HepG2 (cell line): ENCODE measurements around the gene CTNND2. TPM values are rescaled to one million over a fixed set of nuclear protein-coding genes. Genes with fewer than 3 reads are reported as not detected.

Source experiments
- ATAC-seq: fragments of 200-7000 bp; cut with Tn5 transposase; 3 replicates; pipeline ENCODE4 v1.9.1; 2020; ENCODE audit warnings: mild to moderate bottlenecking, moderate library complexity
- BruUV-seq: library from RNA; stranded (reverse); fragments of 400-500 nt; replicated peaks from 2 replicates; lab custom pipeline; 2021; lab: Mats Ljungman, UMichigan
- CTCF ChIA-PET: fragments of 300-600 bp; formaldehyde crosslinking; extraction: SDS; loops from one replicate; lab custom pipeline; 2021; ENCODE audit warnings: low total read pairs, inconsistent platforms, low intra/inter-chr PET ratio; lab: Yijun Ruan, JAX
- POLR2A ChIA-PET: fragments of 350-600 bp; sonication (Branson Sonifier 250); formaldehyde crosslinking; loops from one replicate; lab custom pipeline; 2020; ENCODE audit warnings: antibody characterized with exemption, inconsistent platforms; lab: Yijun Ruan, JAX
- DNase-seq: peaks from one replicate; pipeline ENCODE4 v3.0.0-alpha.2; 2015; ENCODE audit warnings: low spot score
- FAIRE-seq: peaks from 3 replicates; lab custom pipeline; 2011; peaks lifted over from hg19 to GRCh38; lab: Jason Lieb, UNC
- H2AFZ ChIP-seq: one replicate; pipeline ENCODE4 v1.6.1; 2011; ENCODE audit warnings: low read length, inconsistent platforms
- H3K27ac ChIP-seq: fragments of 300-600 bp; 3 replicates; pipeline ENCODE4 v1.8.0; 2011; ENCODE audit warnings: mixed run types, mild to moderate bottlenecking, mixed read lengths, low read length, inconsistent platforms; ENCODE audit not compliant: insufficient read depth; ENCODE audit errors: extremely low read length
- H3K27me3 ChIP-seq, 2 experiments: fragments of 200-600 bp in 1 of 2; 2 replicates in 1 of 2; 3 replicates in 1 of 2; pipeline versions ENCODE4 v1.6.0 to v1.8.0; 2011; ENCODE audit warnings: low read length in 2 of 2, mild to moderate bottlenecking in 2 of 2, moderate library complexity in 2 of 2, inconsistent platforms in 1 of 2; ENCODE audit not compliant: insufficient read depth in 2 of 2, control insufficient read depth in 1 of 2
- H3K36me3 ChIP-seq, 2 experiments: fragments of 200-600 bp in 1 of 2; replicated peaks in 1 of 2; 2 replicates in 1 of 2; 3 replicates in 1 of 2; pipeline versions ENCODE4 v1.5.1 to v1.8.0; 2011; ENCODE audit warnings: low read length in 2 of 2, inconsistent platforms in 1 of 2; ENCODE audit not compliant: insufficient read depth in 2 of 2, control insufficient read depth in 1 of 2
- H3K4me1 ChIP-seq: 2 replicates; pipeline ENCODE4 v1.5.1; 2012; ENCODE audit warnings: low read length, inconsistent platforms; ENCODE audit not compliant: insufficient read depth
- H3K4me2 ChIP-seq: 2 replicates; pipeline ENCODE4 v1.6.0; 2011; ENCODE audit warnings: low read depth, low read length, inconsistent platforms
- H3K4me3 ChIP-seq, 3 experiments: fragments of 200-600 bp in 1 of 3; sonication (generic), shearing (Covaris generic) in 1 of 3; replicated peaks in 1 of 3; 2 replicates each; pipeline ENCODE4 v1.5.1; 2011 to 2016; ENCODE audit warnings: low read length in 3 of 3, inconsistent platforms in 2 of 3, low read depth in 2 of 3, mild to moderate bottlenecking in 2 of 3, control low read depth in 1 of 3, mixed read lengths in 1 of 3; ENCODE audit not compliant: insufficient read depth in 1 of 3
- H3K79me2 ChIP-seq: one replicate; pipeline ENCODE4 v1.6.1; 2011; ENCODE audit warnings: low read length, inconsistent platforms; ENCODE audit not compliant: insufficient read depth
- H3K9ac ChIP-seq: 2 replicates; pipeline ENCODE4 v1.6.0; 2011; ENCODE audit warnings: mild to moderate bottlenecking, low read depth, low read length, inconsistent platforms; ENCODE audit not compliant: insufficient read depth
- H3K9me3 ChIP-seq: 2 replicates; pipeline ENCODE4 v1.5.1; 2012; ENCODE audit warnings: mild to moderate bottlenecking, low read length
- H4K20me1 ChIP-seq: 2 replicates; pipeline ENCODE4 v1.6.0; 2011; ENCODE audit warnings: inconsistent platforms, mild to moderate bottlenecking, low read length, moderate library complexity; ENCODE audit not compliant: insufficient read depth
- FOXA3 ChIP-seq: IDR thresholded peaks from 2 replicates; pipeline ENCODE4 v1.6.1; 2016; ENCODE audit warnings: missing genetic modification reagents, missing compliant biosample characterization
- GATAD2A ChIP-seq: IDR thresholded peaks from 2 replicates; pipeline ENCODE4 v1.6.1; 2016
- HMGXB4 ChIP-seq, 2 experiments: sonication (generic) in 1 of 2; formaldehyde crosslinking in 1 of 2; IDR thresholded peaks; 2 replicates each; pipeline versions ENCODE4 v1.4.0 to v1.6.1; 2018 to 2020; ENCODE audit warnings: missing genetic modification reagents in 2 of 2, borderline replicate concordance in 1 of 2, low read depth in 1 of 2, mild to moderate bottlenecking in 1 of 2, missing biosample characterization in 1 of 2
- POGK ChIP-seq: sonication (generic); formaldehyde crosslinking; conservative IDR thresholded peaks from 2 replicates; pipeline ENCODE4 v1.8.0; 2022; ENCODE audit warnings: mild to moderate bottlenecking, moderate library complexity, missing genetic modification reagents
- ZNF549 ChIP-seq: sonication (generic); formaldehyde crosslinking; IDR thresholded peaks from 2 replicates; pipeline ENCODE4 v1.5.0; 2020; ENCODE audit warnings: missing genetic modification reagents
- ZNF660 ChIP-seq: sonication (generic); formaldehyde crosslinking; IDR thresholded peaks from 2 replicates; pipeline ENCODE4 v1.5.1; 2020; ENCODE audit warnings: mild to moderate bottlenecking, low read depth, missing genetic modification reagents, borderline replicate concordance
- ZNF83 ChIP-seq: sonication (generic); formaldehyde crosslinking; IDR thresholded peaks from 2 replicates; pipeline ENCODE4 v1.4.0; 2020; ENCODE audit warnings: missing genetic modification reagents, mild to moderate bottlenecking, borderline replicate concordance
- WGBS: methylation state at CpG from one replicate; pipeline ENCODE4 v1.1.6; 2017; ENCODE audit warnings: low lambda C conversion rate; 5-methylcytosine and 5-hydroxymethylcytosine counted together
- in situ Hi-C: cut with HindIII; loops from 2 replicates; pipeline ENCODE4 v1.10.0; 2017; ENCODE audit warnings: low pct_unique_long_range_greater_than_20kb; ENCODE audit not compliant: extremely low pct_ligation_motif_present
- intact Hi-C: fragments of 100-400 bp; cut with micrococcal nuclease; formaldehyde crosslinking; loops from one replicate; pipeline ENCODE4 v1.10.0; 2022; ENCODE audit not compliant: unreplicated experiment
- polyA plus RNA-seq, 8 experiments: library from polyadenylated mRNA; depleted of rRNA in 3 of 8; stranded (reverse) in 7 of 8; unstranded in 1 of 8; fragments of >200 nt; fragmentation: Illumina TruSeq in 4 of 8; extraction: Trizol in 4 of 8; gene quantifications; 2 replicates each; pipeline versions ENCODE4 v1.2.1 to v1.2.3, GENCODE V29; 2011 to 2016; ENCODE audit warnings: low read depth in 4 of 8, missing spikeins in 1 of 8, mixed read lengths in 1 of 8; ENCODE audit not compliant: insufficient read depth in 1 of 8
- total RNA-seq, 5 experiments: library from RNA; depleted of rRNA; stranded (reverse); fragments of >200 nt; fragmentation: Illumina TruSeq; extraction: Trizol; gene quantifications; 2 replicates each; pipeline ENCODE4 v1.2.3, GENCODE V29; 2016; ENCODE audit warnings: low read depth in 1 of 5
- TF ChIP-seq, protein P1 (sequence below): IDR thresholded peaks from 2 replicates; pipeline ENCODE4 v1.6.1; 2012; ENCODE audit warnings: low read depth, low read length, improper control_type of control experiment
- TF ChIP-seq, protein P2 (sequence below): sonication (generic); formaldehyde crosslinking; IDR thresholded peaks from 2 replicates; pipeline ENCODE4 v1.5.1; 2020; ENCODE audit warnings: missing genetic modification reagents, mild to moderate bottlenecking, borderline replicate concordance

CTNND2 gene
- total and polyA plus RNA-seq, 2 of the 13 experiments (the other 11 are each of a cell fraction or from before 2014, with no cell fraction given): not detected

GRCh38 chr5:11524188-11524587, 380.1 kb downstream of the CTNND2 start (continued):
- TF ChIP-seq, protein P1, sequence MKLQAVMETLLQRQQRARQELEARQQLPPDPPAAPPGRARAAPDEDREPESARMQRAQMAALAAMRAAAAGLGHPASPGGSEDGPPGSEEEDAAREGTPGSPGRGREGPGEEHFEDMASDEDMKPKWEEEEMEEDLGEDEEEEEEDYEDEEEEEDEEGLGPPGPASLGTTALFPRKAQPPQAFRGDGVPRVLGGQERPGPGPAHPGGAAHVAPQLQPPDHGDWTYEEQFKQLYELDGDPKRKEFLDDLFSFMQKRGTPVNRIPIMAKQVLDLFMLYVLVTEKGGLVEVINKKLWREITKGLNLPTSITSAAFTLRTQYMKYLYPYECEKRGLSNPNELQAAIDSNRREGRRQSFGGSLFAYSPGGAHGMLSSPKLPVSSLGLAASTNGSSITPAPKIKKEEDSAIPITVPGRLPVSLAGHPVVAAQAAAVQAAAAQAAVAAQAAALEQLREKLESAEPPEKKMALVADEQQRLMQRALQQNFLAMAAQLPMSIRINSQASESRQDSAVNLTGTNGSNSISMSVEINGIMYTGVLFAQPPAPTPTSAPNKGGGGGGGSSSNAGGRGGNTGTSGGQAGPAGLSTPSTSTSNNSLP: no peak
- TF ChIP-seq ZNF549 (CRISPR knock-in tag): no peak

DNA sequence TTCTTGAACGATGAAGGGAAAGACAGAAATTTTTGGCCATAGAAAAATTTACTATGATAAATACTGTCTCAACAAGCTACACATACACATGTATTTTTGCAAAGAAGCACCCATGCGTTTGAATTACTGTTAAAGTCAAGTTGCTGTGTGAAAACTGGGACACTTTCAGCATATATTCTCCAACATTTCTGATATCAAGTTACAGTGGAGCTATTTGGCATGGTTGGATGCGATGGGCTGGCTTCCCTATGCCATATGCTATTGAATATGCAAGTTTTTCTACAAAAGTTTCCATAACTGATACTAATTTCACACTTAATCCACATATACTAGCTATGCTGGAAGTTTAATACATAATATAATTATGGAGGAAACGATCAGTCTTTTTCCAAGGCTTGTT, 381.4 kb downstream of the CTNND2 start:
- BruUV-seq: no TSS peak
- ATAC-seq: no peak
- CTCF ChIA-PET: no interaction called here

More for the DNA sequence above, 381.4 kb downstream of the CTNND2 start:
- FAIRE-seq (no peak), DNase-seq (no peak)
- Histone ChIP-seq H2AFZ (no peak overlapping the region), H3K79me2 (no peaks in the 10 kb centered on the region), H3K36me3 (no peaks in the 10 kb centered on the region), H3K27me3 (no peaks in the 10 kb centered on the region; a peak in 1 of 5 replicates), H3K4me3 (no peak overlapping the region), H3K9ac (no peak overlapping the region), H4K20me1 (no peaks in the 10 kb centered on the region), H3K4me2 (no peak overlapping the region), H3K9me3 (no peaks in the 10 kb centered on the region), H3K4me1 (peaks cover 11% of the 10 kb centered on the region), H3K27ac (no peak overlapping the region)
- intact Hi-C loops (no loop called here), in situ Hi-C loops (no loop called here)
- TF ChIP-seq ZNF83: no peak
- no peak for TF ChIP-seq GATAD2A (CRISPR knock-in tag)
- no peak for TF ChIP-seq HMGXB4 (CRISPR knock-in tag; IDR thresholded peaks at IDR 0.05; ENCODE audit: borderline replicate concordance in 1 of 2, low read depth in 1 of 2)
- TF ChIP-seq ZNF549 (CRISPR knock-in tag): no peak
- TF ChIP-seq POGK (CRISPR knock-in tag): no peak
- TF ChIP-seq, protein P2, sequence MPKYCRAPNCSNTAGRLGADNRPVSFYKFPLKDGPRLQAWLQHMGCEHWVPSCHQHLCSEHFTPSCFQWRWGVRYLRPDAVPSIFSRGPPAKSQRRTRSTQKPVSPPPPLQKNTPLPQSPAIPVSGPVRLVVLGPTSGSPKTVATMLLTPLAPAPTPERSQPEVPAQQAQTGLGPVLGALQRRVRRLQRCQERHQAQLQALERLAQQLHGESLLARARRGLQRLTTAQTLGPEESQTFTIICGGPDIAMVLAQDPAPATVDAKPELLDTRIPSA (CRISPR knock-in tag): no peak
- no peak for TF ChIP-seq ZNF660
- TF ChIP-seq FOXA3: no peak
- POLR2A ChIA-PET: no interaction called here
- WGBS: 34% methylated on average over 4 of the region's 4 CpGs
